ENCODE measurements around the gene NUP62. TPM values are rescaled to one million over a fixed set of nuclear protein-coding genes. Genes with fewer than 3 reads are reported as not detected.

Gene NUP62
- total and polyA plus RNA-seq, 2 experiments from 2014 or later: 35.1 to 38.5 TPM

DNA sequence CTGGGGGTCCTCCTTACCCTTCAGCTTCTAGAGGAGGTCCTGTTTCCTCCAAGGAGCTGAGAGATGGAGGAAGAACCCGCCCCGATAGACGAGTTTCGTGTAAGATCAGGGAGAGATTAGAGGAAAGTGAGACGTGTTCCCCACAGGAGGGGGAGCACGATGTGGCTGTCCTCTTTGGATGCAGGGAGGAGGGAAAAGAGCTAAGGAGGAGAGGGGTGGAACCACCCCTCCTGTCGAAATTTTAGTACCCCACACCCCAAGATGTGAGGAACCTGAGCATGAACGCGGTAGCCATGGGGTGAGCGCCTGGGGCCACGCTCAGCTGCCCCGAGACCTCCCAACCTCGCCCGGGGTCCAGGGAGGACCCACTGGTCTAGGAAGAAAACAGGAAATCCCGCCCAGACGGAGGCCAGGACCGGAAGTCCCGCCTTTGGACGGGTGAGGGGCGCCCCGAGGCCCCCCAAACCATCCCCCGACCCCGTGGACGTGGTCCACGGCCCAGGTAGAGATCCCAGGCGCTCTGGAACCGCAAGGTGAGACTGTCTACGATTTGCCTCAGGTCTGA, 53.4 kb downstream of the NUP62 start:
- Histone ChIP-seq H3K9me3 (ENCODE audit: low read depth) (no peaks in the 10 kb centered on the region), H4K20me1 (ENCODE audit: insufficient read depth) (no peaks in the 10 kb centered on the region), H3F3A (ENCODE audit: insufficient read depth) (no peaks in the 10 kb centered on the region), H3K4me3 (peak overlapping the region; percentile 96), H3K27me3 (replicated peaks; ENCODE audit: insufficient read depth) (no peaks in the 10 kb centered on the region), H3K36me3 (ENCODE audit: low read depth) (0 out of 2 replicates have a peak, but pooled peaks cover 1% of the 10 kb centered on the region), H3K9ac (peak overlapping the region; percentile 98), H3K79me2 (ENCODE audit: insufficient read depth) (peaks cover 57% of the 10 kb centered on the region), H3K9me2 (ENCODE audit: insufficient read depth) (no peaks in the 10 kb centered on the region), H3K4me1 (ENCODE audit: insufficient read depth) (peaks cover 10% of the 10 kb centered on the region), H2AFZ (peak overlapping the region; percentile 82), H3K4me2 (ENCODE audit: unreplicated experiment) (peak overlapping the region; percentile 93), H3K27ac (peak overlapping the region; percentile 95)
- 0 to 1% methylated on average over 27 to 28 of the region's 28 CpGs for WGBS, 2 experiments (ENCODE audit: low coverage in 1 of 2, low lambda C conversion rate in 2 of 2, missing lambda C conversion rate in 2 of 2)
- in situ Hi-C loops (cut with MboI): no loop called here
- no peak for TF ChIP-seq EZH2phosphoT487 (IDR thresholded peaks at IDR 0.05; ENCODE audit: insufficient read depth, low read depth)
- no peak for TF ChIP-seq EZH2 (IDR thresholded peaks at IDR 0.05; ENCODE audit: insufficient read depth, poor library complexity, severe bottlenecking)
- DNase-seq: peak; percentile 68

GRCh38 chr19:49875177-49875576, 54.1 kb downstream of the NUP62 start:
- H3K9me3 ChIP-seq (ENCODE audit: low read depth): no peaks in the 10 kb centered on the region
- peak overlapping the region; percentile 96 for H3K4me3 ChIP-seq
- DNase-seq: no peak
- H3K9ac ChIP-seq: peak overlapping the region; percentile 98
- H3K4me1 ChIP-seq (ENCODE audit: insufficient read depth): peaks cover 15% of the 10 kb centered on the region
- in situ Hi-C loops (cut with MboI): no loop called here
- no peaks in the 10 kb centered on the region for H3K27me3 ChIP-seq (replicated peaks; ENCODE audit: insufficient read depth)
- H3K27ac ChIP-seq: peak overlapping the region; percentile 95; the same call in 1 of the 2 replicates
- 62 to 65% methylated on average over 4 of the region's 4 CpGs for WGBS, 2 experiments (ENCODE audit: low coverage in 1 of 2, low lambda C conversion rate in 2 of 2, missing lambda C conversion rate in 2 of 2)
- H3F3A ChIP-seq (ENCODE audit: insufficient read depth): 0 out of 2 replicates have a peak, but pooled peaks cover 5% of the 10 kb centered on the region
- 0 out of 2 replicates have a peak, but pooled peaks cover 2% of the 10 kb centered on the region for H3K36me3 ChIP-seq (ENCODE audit: low read depth)
- no peaks in the 10 kb centered on the region for H4K20me1 ChIP-seq (ENCODE audit: insufficient read depth)
- no peak overlapping the region for H2AFZ ChIP-seq
- H3K79me2 ChIP-seq (ENCODE audit: insufficient read depth): peaks cover 63% of the 10 kb centered on the region
- TF ChIP-seq EZH2phosphoT487 (IDR thresholded peaks at IDR 0.05; ENCODE audit: insufficient read depth, low read depth) (no peak), EZH2 (IDR thresholded peaks at IDR 0.05; ENCODE audit: insufficient read depth, poor library complexity, severe bottlenecking) (no peak)
- H3K9me2 ChIP-seq (ENCODE audit: insufficient read depth): no peaks in the 10 kb centered on the region
- H3K4me2 ChIP-seq (ENCODE audit: unreplicated experiment): peak overlapping the region; percentile 93

- H3K9ac ChIP-seq: peak overlapping the region; percentile 98
- 93 to 94% methylated on average over 11 of the region's 11 CpGs for whole genome bisulfite sequencing, 2 experiments (ENCODE audit: low coverage in 1 of 2, low lambda C conversion rate in 2 of 2, missing lambda C conversion rate in 2 of 2)
Measured at GRCh38 chr19:49874503-49875157, 54.7 kb downstream of the NUP62 start.

GRCh38 chr19:49873834-49874233, 55.5 kb downstream of the NUP62 start:
- DNase-seq: no peak
- in situ Hi-C loops (cut with MboI): no loop called here
- Histone ChIP-seq H4K20me1 (ENCODE audit: insufficient read depth) (no peaks in the 10 kb centered on the region), H3K4me1 (ENCODE audit: insufficient read depth) (peaks cover 19% of the 10 kb centered on the region), H3K4me3 (no peak overlapping the region), H2AFZ (no peak overlapping the region), H3K36me3 (ENCODE audit: low read depth) (0 out of 2 replicates have a peak, but pooled peaks cover 2% of the 10 kb centered on the region), H3K27me3 (replicated peaks; ENCODE audit: insufficient read depth) (no peaks in the 10 kb centered on the region), H3K79me2 (ENCODE audit: insufficient read depth) (peaks cover 56% of the 10 kb centered on the region), H3F3A (ENCODE audit: insufficient read depth) (0 out of 2 replicates have a peak, but pooled peaks cover 6% of the 10 kb centered on the region), H3K9ac (no peak overlapping the region), H3K27ac (no peak overlapping the region), H3K4me2 (ENCODE audit: unreplicated experiment) (no peak overlapping the region), H3K9me3 (ENCODE audit: low read depth) (no peaks in the 10 kb centered on the region), H3K9me2 (ENCODE audit: insufficient read depth) (no peaks in the 10 kb centered on the region)
- WGBS, 2 experiments (ENCODE audit: low coverage in 1 of 2, low lambda C conversion rate in 2 of 2, missing lambda C conversion rate in 2 of 2): 92 to 96% methylated on average over 10 of the region's 10 CpGs
- no peak for TF ChIP-seq EZH2 (IDR thresholded peaks at IDR 0.05; ENCODE audit: insufficient read depth, poor library complexity, severe bottlenecking)
- no peak for TF ChIP-seq EZH2phosphoT487 (IDR thresholded peaks at IDR 0.05; ENCODE audit: insufficient read depth, low read depth)

More at GRCh38 chr19:49874503-49875157, 54.7 kb downstream of the NUP62 start:
- no peak overlapping the region for H3K27ac ChIP-seq
- H3F3A ChIP-seq (ENCODE audit: insufficient read depth): 0 out of 2 replicates have a peak, but pooled peaks cover 6% of the 10 kb centered on the region
- H4K20me1 ChIP-seq (ENCODE audit: insufficient read depth): no peaks in the 10 kb centered on the region
- peak overlapping the region; percentile 96 for H3K4me3 ChIP-seq
- H2AFZ ChIP-seq: no peak overlapping the region
- H3K4me1 ChIP-seq (ENCODE audit: insufficient read depth): peaks cover 17% of the 10 kb centered on the region
- no peaks in the 10 kb centered on the region for H3K27me3 ChIP-seq (replicated peaks; ENCODE audit: insufficient read depth)
- peaks cover 63% of the 10 kb centered on the region for H3K79me2 ChIP-seq (ENCODE audit: insufficient read depth)
- in situ Hi-C loops (cut with MboI): no loop called here
- DNase-seq: no peak
- peak overlapping the region; percentile 93 for H3K4me2 ChIP-seq (ENCODE audit: unreplicated experiment)
- 0 out of 2 replicates have a peak, but pooled peaks cover 2% of the 10 kb centered on the region for H3K36me3 ChIP-seq (ENCODE audit: low read depth)
- no peaks in the 10 kb centered on the region for H3K9me3 ChIP-seq (ENCODE audit: low read depth)
- no peaks in the 10 kb centered on the region for H3K9me2 ChIP-seq (ENCODE audit: insufficient read depth)
- TF ChIP-seq EZH2phosphoT487 (IDR thresholded peaks at IDR 0.05; ENCODE audit: insufficient read depth, low read depth) (no peak), EZH2 (IDR thresholded peaks at IDR 0.05; ENCODE audit: insufficient read depth, poor library complexity, severe bottlenecking) (no peak)

Data from GM23248 (cell line).